Tibial nerve (tissue), 4 donors: Measurements from ENCODE around the gene TAF4.

Experiments used
- CTCF ChIP-seq, 5 experiments: fragments of 200-600 bp in 3 of 5; fragments of 450-650 bp in 2 of 5; sonication (generic) in 3 of 5; IDR thresholded peaks; one replicate each; pipeline ENCODE4 v1.5.1; 2016 to 2019; ENCODE audit warnings: antibody characterized with exemption in 5 of 5, mild to moderate bottlenecking in 3 of 5, moderate library complexity in 2 of 5
- EP300 ChIP-seq, 2 donors: sonication (generic); formaldehyde crosslinking; IDR thresholded peaks; one replicate each; pipeline ENCODE4 v1.6.1; 2017; ENCODE audit warnings: antibody characterized with exemption in 2 of 2, mild to moderate bottlenecking in 1 of 2
- POLR2A ChIP-seq, 2 donors: fragments of 450-650 bp; IDR thresholded peaks; one replicate each; pipeline ENCODE4 v1.6.1; 2017; ENCODE audit warnings: antibody characterized with exemption in 2 of 2, mild to moderate bottlenecking in 2 of 2, moderate library complexity in 2 of 2

DNA sequence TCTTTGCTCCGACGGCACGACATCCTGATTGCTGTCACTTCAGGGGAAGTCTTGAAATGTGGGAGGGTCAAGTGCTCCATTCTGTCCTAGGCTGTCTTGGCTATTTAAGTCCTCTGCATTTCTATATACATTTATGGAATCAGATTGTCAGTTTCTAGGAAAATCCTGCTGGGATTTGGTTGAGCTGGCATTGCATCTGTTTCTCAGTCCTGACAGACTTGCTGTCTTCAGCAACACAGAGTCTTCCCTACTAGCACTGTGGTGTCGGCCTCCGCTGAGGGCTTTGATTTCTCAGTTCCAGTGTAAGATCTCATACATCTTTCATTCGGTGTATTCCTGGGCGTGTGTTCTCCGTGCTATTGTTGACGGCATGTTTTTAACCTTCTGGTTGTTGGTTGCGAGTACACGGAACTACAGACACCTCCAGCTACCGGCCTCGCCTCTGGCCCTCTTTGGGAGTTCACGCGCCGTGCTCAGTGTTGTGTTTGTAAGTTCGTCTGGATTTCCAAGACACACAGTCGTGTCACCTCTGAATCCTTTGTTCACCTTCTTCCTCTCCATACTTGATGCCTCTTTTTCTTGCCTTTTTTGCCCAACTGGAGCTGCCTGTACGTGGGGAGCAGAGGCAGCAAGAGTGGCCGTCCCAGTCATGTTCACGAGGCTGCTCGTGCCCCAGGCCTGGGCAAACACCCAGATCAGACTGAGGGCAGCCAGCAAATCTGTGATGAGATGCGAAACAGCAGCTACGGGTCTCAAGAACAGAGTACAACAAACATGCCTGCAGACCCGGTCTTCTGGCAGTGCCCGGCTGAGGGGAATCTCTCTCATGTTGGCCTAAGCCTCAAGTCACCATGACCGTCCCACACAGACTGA, 92.8 kb downstream of the TAF4 start:
- TF ChIP-seq EP300 (IDR thresholded peaks at IDR 0.05) (no peak), CTCF (IDR thresholded peaks at IDR 0.05) (no peak), POLR2A (IDR thresholded peaks at IDR 0.05) (no peak)
